Measurements from ENCODE around the gene RAB11FIP2.

Gene RAB11FIP2

DNA sequence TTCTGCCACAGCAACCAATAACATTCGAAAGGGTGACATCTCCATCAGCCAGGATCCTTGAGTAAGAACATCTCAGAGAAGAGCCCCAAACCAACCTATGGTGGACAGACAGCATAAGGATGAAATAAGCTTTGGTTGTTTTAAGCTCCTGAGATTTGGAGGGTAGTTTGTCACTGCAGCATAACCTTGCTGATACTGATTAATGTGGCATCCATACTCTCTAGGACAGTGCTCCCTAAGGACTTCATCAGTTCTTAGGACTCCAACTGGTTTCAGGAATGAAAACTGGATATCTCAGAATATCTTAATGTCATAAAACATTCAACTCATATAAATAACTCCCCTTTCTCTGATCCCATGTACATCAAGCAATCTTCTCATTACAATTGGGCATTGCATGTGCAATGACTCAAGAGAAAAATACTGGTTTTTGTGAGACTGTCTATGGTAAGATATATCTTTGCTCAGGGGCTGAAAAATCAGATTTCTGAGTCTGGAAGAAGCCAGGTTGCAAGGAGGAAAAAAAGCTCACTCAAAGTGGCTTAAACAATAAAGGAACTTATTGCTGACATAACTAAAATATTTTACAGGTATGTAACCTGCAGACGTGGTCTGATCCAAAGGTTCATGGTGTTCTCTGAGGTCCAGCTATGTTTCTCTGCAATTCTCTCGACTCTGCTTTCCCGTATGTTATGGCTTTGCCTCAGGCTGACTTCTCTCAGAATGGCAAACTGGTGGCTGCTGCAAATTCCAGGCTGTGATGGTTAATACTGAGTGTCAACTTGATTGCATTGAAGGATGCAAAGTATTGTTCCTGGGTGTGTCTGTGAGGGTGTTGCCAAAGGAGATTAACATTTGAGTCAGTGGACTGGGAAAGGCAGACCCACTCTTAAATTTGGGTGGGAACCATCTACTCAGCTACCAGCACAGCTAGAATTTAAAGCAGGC, 65.7 kb downstream of the RAB11FIP2 start:
- no peak for DNase-seq (ENCODE audit: low spot score)

- DNase-seq (ENCODE audit: low spot score) = peak; percentile 45
Observed at GRCh38 chr10:117980216-117980615, 66.5 kb downstream of the RAB11FIP2 start.

DNA sequence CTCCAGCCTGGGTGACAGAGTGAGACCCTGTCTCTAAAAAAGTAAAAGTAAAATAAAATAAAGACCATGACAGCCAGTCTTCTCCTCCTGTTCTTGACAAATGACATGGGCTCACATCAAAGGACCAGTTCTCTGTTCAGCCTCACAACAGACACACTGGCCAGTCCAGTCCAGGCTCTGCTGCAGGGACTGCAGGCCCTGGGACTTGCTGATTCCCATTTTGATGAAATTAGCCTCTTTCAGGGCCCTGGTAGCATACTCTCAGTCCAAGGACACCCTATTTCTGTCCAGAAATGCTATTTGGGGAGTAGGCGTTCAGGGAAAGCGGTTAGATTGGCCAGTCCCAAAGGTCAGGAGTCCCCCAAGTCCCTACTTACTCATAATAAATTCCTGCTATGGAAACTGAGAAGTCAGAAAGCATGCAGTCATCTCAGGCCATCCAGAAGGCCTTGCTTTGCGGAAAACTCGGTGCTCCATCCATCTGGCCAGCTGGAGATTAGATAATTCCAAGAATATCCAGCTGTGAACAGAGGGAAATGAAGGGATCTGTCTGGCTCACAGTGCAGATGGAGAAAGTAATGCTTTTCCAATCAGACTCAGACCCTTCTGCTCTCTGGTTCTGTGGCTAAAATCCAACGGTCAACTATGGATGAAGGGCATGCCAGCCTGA, 74.4 kb downstream of the RAB11FIP2 start:
- DNase-seq (ENCODE audit: low spot score) = no peak

- no peak for DNase-seq (ENCODE audit: low spot score)
Observed at GRCh38 chr10:117970962-117971361, 75.8 kb downstream of the RAB11FIP2 start.

DNA sequence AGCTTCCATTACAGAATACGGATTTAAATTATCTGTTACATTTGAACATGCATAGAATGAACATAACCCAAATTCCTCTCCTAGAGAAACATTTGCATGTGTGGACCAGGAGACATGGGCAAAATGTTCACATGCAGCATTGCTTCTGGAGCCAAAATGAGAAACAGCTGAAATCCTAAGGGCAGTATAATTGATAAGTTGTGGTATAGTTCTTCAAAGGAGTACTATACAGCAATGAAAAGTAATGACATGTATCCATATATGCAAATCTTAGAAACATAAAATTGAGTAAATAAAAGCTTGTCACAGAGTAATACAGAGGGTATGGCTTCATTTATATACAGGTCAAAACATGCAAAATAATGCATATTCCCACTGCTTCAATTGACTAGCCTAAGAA, 77.1 kb downstream of the RAB11FIP2 start:
- no peak for DNase-seq (ENCODE audit: low spot score)

GRCh38 chr10:117968354-117969182, 78.2 kb downstream of the RAB11FIP2 start:
- no peak for DNase-seq (ENCODE audit: low spot score)

- DNase-seq (ENCODE audit: low spot score) = no peak
Observed at GRCh38 chr10:117967149-117967650, 79.5 kb downstream of the RAB11FIP2 start.

DNA sequence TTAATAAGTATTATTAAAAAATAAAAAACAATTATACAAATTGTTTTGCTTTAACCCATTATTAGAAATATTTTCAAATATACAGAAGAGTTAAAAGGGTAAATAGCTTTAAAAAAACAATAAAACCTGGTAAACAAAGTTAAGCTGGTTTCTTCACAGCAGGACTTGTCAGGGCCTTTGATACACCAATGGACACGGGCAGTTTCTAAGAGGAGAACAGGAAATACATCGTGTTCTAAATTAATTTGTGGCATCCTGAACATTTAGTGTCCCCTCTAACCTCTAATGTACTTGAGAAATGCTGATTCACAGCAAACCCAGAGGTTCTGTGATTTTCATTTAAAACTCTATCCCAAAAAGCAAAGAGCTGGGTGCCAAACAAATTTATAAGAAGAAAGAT, 80.8 kb downstream of the RAB11FIP2 start:
- DNase-seq (ENCODE audit: low spot score) = no peak

DNA sequence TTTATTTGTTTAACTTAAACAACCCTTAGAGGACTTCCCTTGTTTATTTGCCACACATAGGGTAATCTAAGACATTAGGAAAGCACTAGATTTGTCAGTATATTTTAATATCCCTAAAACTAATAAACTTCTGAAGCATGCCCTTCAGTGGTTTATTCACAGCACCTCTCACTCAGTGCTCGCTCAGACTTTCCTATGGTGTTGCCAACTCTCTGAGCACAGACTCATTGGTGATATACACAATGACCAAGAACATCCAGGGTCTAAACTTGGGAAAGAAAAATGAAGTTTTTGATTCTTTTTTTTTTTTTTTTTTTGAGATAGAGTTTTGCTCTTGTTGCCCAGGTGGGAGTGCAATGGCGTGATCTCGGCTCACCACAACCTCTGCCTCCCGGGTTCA, 82.2 kb downstream of the RAB11FIP2 start:
- DNase-seq (ENCODE audit: low spot score) = no peak

DNA sequence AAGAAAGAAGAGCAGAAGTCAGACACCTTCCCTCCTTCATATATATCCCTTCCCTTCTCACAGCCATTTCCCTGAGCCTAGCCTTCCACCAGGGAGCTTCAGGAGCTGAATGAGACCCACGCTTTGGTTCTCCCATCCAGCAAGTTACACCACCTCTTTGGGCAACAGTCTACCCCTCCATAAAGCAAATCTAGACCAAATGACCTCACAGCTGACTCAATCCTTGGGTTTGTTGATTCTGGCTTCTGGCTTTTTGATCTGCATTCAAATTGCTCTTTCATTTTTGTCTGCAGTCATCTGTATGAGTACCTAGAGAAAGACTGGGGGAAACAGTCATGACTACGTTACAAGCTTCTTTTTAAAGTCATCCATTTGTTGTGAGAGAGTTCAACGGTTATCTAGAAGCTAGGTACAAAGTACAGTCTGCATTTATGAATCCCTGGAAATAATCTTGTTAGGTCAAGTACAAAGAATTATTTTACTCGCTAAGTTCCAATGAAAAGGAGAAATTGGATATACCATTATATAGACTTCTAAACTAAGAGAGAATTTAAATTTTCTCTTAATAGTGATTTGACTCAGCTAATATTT, 86.3 kb downstream of the RAB11FIP2 start:
- no peak for DNase-seq (ENCODE audit: low spot score)

- no peak for DNase-seq (ENCODE audit: low spot score)
Observed at GRCh38 chr10:117956972-117957371, 89.8 kb downstream of the RAB11FIP2 start.

GRCh38 chr10:117955176-117955575, 91.6 kb downstream of the RAB11FIP2 start:
- no peak for DNase-seq (ENCODE audit: low spot score)
